SK-N-SH (cell line): Measurements from ENCODE around the gene DDX25.
"Not testable (repeated sequence)": the region's sequence is repeated elsewhere in the genome, so short reads cannot be mapped to it uniquely, and the experiment has no call there.

Experiments used
- CTCF ChIP-seq: fragments of 200-600 bp; sonication (generic); IDR thresholded peaks from 2 replicates; pipeline ENCODE4 v1.6.1; 2017; ENCODE audit warnings: antibody characterized with exemption, mild to moderate bottlenecking, moderate library complexity
- ELF1 ChIP-seq: IDR thresholded peaks from 2 replicates; pipeline ENCODE4 v1.4.0; 2012
- EP300 ChIP-seq, 2 experiments: IDR thresholded peaks; 2 replicates each; pipeline versions ENCODE4 v1.4.0 to v1.6.1; 2012; ENCODE audit warnings: borderline replicate concordance in 1 of 2, low read depth in 1 of 2, low read length in 1 of 2
- FOSL2 ChIP-seq: IDR thresholded peaks from 2 replicates; pipeline ENCODE4 v1.4.0; 2012; ENCODE audit warnings: low read depth, mild to moderate bottlenecking, moderate library complexity, borderline replicate concordance
- NRF1 ChIP-seq: IDR thresholded peaks from 2 replicates; pipeline ENCODE4 v1.6.1; 2012; ENCODE audit warnings: low read depth, mild to moderate bottlenecking, low read length
- POLR2AphosphoS5 ChIP-seq: IDR thresholded peaks from 2 replicates; pipeline ENCODE4 v1.6.1; 2012; ENCODE audit warnings: low read depth, low read length
- SIN3A ChIP-seq: IDR thresholded peaks from 2 replicates; pipeline ENCODE4 v1.6.1; 2012; ENCODE audit warnings: low read depth, mild to moderate bottlenecking, low read length, moderate library complexity, borderline replicate concordance

GRCh38 chr11:125914601-125915000 is 10.3 kb downstream of the DDX25 start:
- TF ChIP-seq SIN3A; POLR2AphosphoS5; CTCF; ELF1; EP300 (IDR thresholded peaks at IDR 0.05; ENCODE audit: borderline replicate concordance in 1 of 2, low read depth in 1 of 2, low read length in 1 of 2); FOSL2; NRF1: not testable (repeated sequence)
